DMS53 treated with DMSO at 0.1 percent for 48 hours (cell line): ENCODE data around the gene TGM6.

Experiments used
- DNase-seq: peaks from one replicate; lab custom pipeline; 2025; ENCODE audit not compliant: unreplicated experiment; lab: John Stamatoyannopoulos, UW

Gene TGM6

DNA sequence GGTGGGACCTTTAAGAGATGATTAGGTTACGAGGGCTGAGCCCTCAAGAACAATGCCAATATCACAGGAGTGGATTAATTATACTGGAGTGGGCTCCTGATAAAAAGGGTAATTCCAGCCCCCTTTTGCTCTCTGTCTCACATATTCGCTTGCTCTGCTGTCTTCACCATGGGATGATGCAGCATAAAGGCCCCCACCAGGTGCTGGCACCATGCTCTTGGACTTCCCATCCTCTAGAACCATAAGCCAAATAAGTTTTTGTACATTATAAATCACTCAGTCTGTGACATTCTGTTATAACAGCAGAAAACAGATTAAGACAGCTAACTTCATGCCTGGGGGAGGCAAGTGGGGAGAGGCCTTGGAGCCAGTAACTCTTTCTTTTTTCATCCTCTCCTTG is 99.7 kb downstream of the TGM6 start:
- DNase-seq = no peak
